A549 (cell line): ENCODE data around the gene CSNK2A3. TPM values are rescaled to one million over a fixed set of nuclear protein-coding genes. Genes with fewer than 3 reads are reported as not detected.
A peak's percentile ranks its signal among the peaks of the same experiment; 100 is the strongest.

ENCODE experiments used
- ATAC-seq, 2 experiments: fragments of 200-7000 bp in 1 of 2; fragments of >200 bp in 1 of 2; cut with Nextera tagmentation in 1 of 2; cut with Tn5 transposase in 1 of 2; 3 replicates each; pipeline versions ENCODE4 v1.8.0 to v1.9.1; 2018 to 2020; ENCODE audit warnings: mild to moderate bottlenecking in 1 of 2, moderate library complexity in 1 of 2
- CTCF ChIA-PET: fragments of 300-600 bp; sonication (Branson Sonifier 250); formaldehyde crosslinking; extraction: SDS; loops from one replicate; lab custom pipeline; 2021; ENCODE audit warnings: antibody characterized with exemption, inconsistent platforms; lab: Yijun Ruan, JAX
- POLR2A ChIA-PET: fragments of 350-600 bp; formaldehyde crosslinking; extraction: SDS; loops from one replicate; lab custom pipeline; 2021; ENCODE audit warnings: antibody characterized with exemption, inconsistent platforms; lab: Yijun Ruan, JAX
- DNase-seq, 2 experiments: peaks; one replicate each; pipeline versions ENCODE4 v3.0.0 to v3.0.0-alpha.2; 2011 to 2016; ENCODE audit warnings: low read depth in 1 of 2, low spot score in 1 of 2
- FAIRE-seq: peaks from 2 replicates; lab custom pipeline; 2011; peaks lifted over from hg19 to GRCh38; lab: Jason Lieb, UNC
- H3K27ac ChIP-seq, 2 experiments: fragments of >200 bp; sonication (Bioruptor Twin); formaldehyde crosslinking; 3 replicates each; pipeline ENCODE4 v1.5.1; 2016 to 2017
- H3K4me1 ChIP-seq: fragments of >200 bp; sonication (Bioruptor Twin); formaldehyde crosslinking; 3 replicates; pipeline ENCODE4 v1.6.1; 2016
- H3K4me2 ChIP-seq: fragments of >200 bp; sonication (Bioruptor Twin); formaldehyde crosslinking; 3 replicates; pipeline ENCODE4 v1.6.1; 2016
- H3K4me3 ChIP-seq: fragments of >200 bp; sonication (Bioruptor Twin); formaldehyde crosslinking; 3 replicates; pipeline ENCODE4 v1.5.1; 2016
- H3K9me3 ChIP-seq: fragments of >200 bp; sonication (Bioruptor Twin); formaldehyde crosslinking; 3 replicates; pipeline ENCODE4 v1.6.1; 2016
- CBX2 ChIP-seq: fragments of 200-600 bp; sonication (generic); IDR thresholded peaks from 2 replicates; pipeline ENCODE4 v1.6.1; 2016; ENCODE audit warnings: low read depth, mild to moderate bottlenecking, borderline replicate concordance
- CBX8 ChIP-seq: fragments of 200-600 bp; sonication (generic); IDR thresholded peaks from 2 replicates; pipeline ENCODE4 v1.6.1; 2016
- CHD4 ChIP-seq: fragments of 200-600 bp; sonication (generic); IDR thresholded peaks from 2 replicates; pipeline ENCODE4 v1.6.1; 2016; ENCODE audit warnings: antibody characterized with exemption, mild to moderate bottlenecking, borderline replicate concordance
- FOSB ChIP-seq: fragments of 250-450 bp; sonication (Bioruptor Pico); IDR thresholded peaks from 2 replicates; pipeline ENCODE4 v1.5.0; 2020; ENCODE audit warnings: mild to moderate bottlenecking, moderate library complexity
- FOSL2 ChIP-seq, 2 experiments: fragments of 450-650 bp in 1 of 2; fragments of >200 bp in 1 of 2; sonication (Bioruptor Twin) in 1 of 2; formaldehyde crosslinking; IDR thresholded peaks; 2 replicates each; pipeline versions ENCODE4 v1.5.0 to v1.6.1; 2016 to 2020; ENCODE audit warnings: mild to moderate bottlenecking in 1 of 2, moderate library complexity in 1 of 2
- FOXS1 ChIP-seq: fragments of 250-450 bp; sonication (Bioruptor Pico); IDR thresholded peaks from 2 replicates; pipeline ENCODE4 v1.5.0; 2020; ENCODE audit warnings: mild to moderate bottlenecking, moderate library complexity
- GATA3 ChIP-seq: IDR thresholded peaks from 2 replicates; pipeline ENCODE4 v1.6.1; 2012; ENCODE audit warnings: borderline replicate concordance
- HDAC2 ChIP-seq: fragments of 200-600 bp; sonication (generic); IDR thresholded peaks from 2 replicates; pipeline ENCODE4 v1.6.1; 2016
- HEYL ChIP-seq: fragments of 250-450 bp; sonication (Bioruptor Pico); IDR thresholded peaks from 2 replicates; pipeline ENCODE4 v1.8.0; 2021; ENCODE audit warnings: mild to moderate bottlenecking, moderate library complexity
- HMGXB4 ChIP-seq: fragments of 250-450 bp; sonication (Bioruptor Pico); IDR thresholded peaks from 2 replicates; pipeline ENCODE4 v1.5.0; 2021; ENCODE audit warnings: mild to moderate bottlenecking, moderate library complexity, borderline replicate concordance
- KDM5A ChIP-seq: fragments of 200-600 bp; sonication (generic); IDR thresholded peaks from 2 replicates; pipeline ENCODE4 v1.6.1; 2016; ENCODE audit warnings: antibody characterized with exemption, mild to moderate bottlenecking
- MAFK ChIP-seq: fragments of 450-650 bp; IDR thresholded peaks from 2 replicates; pipeline ENCODE4 v1.6.1; 2014; ENCODE audit not compliant: partially characterized antibody
- MAX ChIP-seq: IDR thresholded peaks from 2 replicates; pipeline ENCODE4 v1.6.1; 2012
- MAZ ChIP-seq: fragments of 150-350 bp; IDR thresholded peaks from 2 replicates; pipeline ENCODE4 v1.6.1; 2014; ENCODE audit warnings: antibody characterized with exemption, low read depth, low read length, borderline replicate concordance
- NPAS2 ChIP-seq: fragments of 250-450 bp; sonication (Bioruptor Pico); IDR thresholded peaks from 2 replicates; pipeline ENCODE4 v1.8.0; 2022; ENCODE audit warnings: mild to moderate bottlenecking, moderate library complexity, borderline replicate concordance
- NR3C1 ChIP-seq: fragments of >200 bp; sonication (Bioruptor Twin); formaldehyde crosslinking; IDR thresholded peaks from 3 replicates; pipeline ENCODE4 v1.6.1; 2017
- POLR2AphosphoS2 ChIP-seq: conservative IDR thresholded peaks from 2 replicates; pipeline ENCODE4 v1.6.1; 2012; ENCODE audit warnings: low read length, improper control_type of control experiment, inconsistent platforms
- RARB ChIP-seq: fragments of 250-450 bp; sonication (Bioruptor Pico); IDR thresholded peaks from 2 replicates; pipeline ENCODE4 v1.8.0; 2021; ENCODE audit warnings: mild to moderate bottlenecking, moderate library complexity
- RCOR1 ChIP-seq: fragments of 150-350 bp; IDR thresholded peaks from 2 replicates; pipeline ENCODE4 v1.6.1; 2014; ENCODE audit warnings: antibody characterized with exemption, low read length, low read depth
- RFX5 ChIP-seq: fragments of 450-650 bp; IDR thresholded peaks from 2 replicates; pipeline ENCODE4 v1.7.1; 2014; ENCODE audit warnings: antibody characterized with exemption, mild to moderate bottlenecking, moderate library complexity
- RNF2 ChIP-seq: fragments of 200-600 bp; sonication (generic); IDR thresholded peaks from 2 replicates; pipeline ENCODE4 v1.6.1; 2016; ENCODE audit warnings: low read depth, mild to moderate bottlenecking, antibody characterized with exemption, moderate library complexity, borderline replicate concordance
- TFCP2L1 ChIP-seq: fragments of 250-450 bp; sonication (Bioruptor Pico); IDR thresholded peaks from 2 replicates; pipeline ENCODE4 v1.5.0; 2021; ENCODE audit warnings: mild to moderate bottlenecking
- TP53 ChIP-seq: fragments of 250-450 bp; sonication (Bioruptor Pico); IDR thresholded peaks from 2 replicates; pipeline ENCODE4 v1.5.0; 2021; ENCODE audit warnings: mild to moderate bottlenecking, moderate library complexity
- ZFP36 ChIP-seq: fragments of 450-650 bp; IDR thresholded peaks from 2 replicates; pipeline ENCODE4 v1.6.1; 2014; ENCODE audit warnings: borderline replicate concordance; ENCODE audit not compliant: partially characterized antibody
- ZNF302 ChIP-seq: fragments of 250-450 bp; sonication (Bioruptor Pico); IDR thresholded peaks from 2 replicates; pipeline ENCODE4 v1.9.0; 2021; ENCODE audit warnings: inconsistent platforms, mild to moderate bottlenecking, moderate library complexity
- WGBS: methylation state at CpG from one replicate; pipeline ENCODE4 v1.1.6; 2017; ENCODE audit errors: missing lambda C conversion rate; 5-methylcytosine and 5-hydroxymethylcytosine counted together
- polyA plus RNA-seq, 4 experiments: library from polyadenylated mRNA; depleted of rRNA in 3 of 4; stranded (reverse); fragments of >200 nt; fragmentation: RNase III in 1 of 4; extraction: RNeasy Plus Mini Kit Qiagen cat#74134 plus additional on column Dnase treatment in 1 of 4; gene quantifications; 2 replicates in 3 of 4; 3 replicates in 1 of 4; pipeline ENCODE4 v1.2.3, GENCODE V29; 2011 to 2017
- TF ChIP-seq, protein P1 (sequence below): fragments of >200 bp; sonication (Bioruptor Twin); formaldehyde crosslinking; IDR thresholded peaks from 3 replicates; pipeline ENCODE4 v1.6.1; 2016
- TF ChIP-seq, protein P2 (sequence below): fragments of 250-450 bp; sonication (Bioruptor Pico); IDR thresholded peaks from 2 replicates; pipeline ENCODE4 v1.5.0; 2020; ENCODE audit warnings: low read depth, mild to moderate bottlenecking, moderate library complexity
- TF ChIP-seq, protein P3 (sequence below): fragments of >200 bp; sonication (Bioruptor Twin); formaldehyde crosslinking; IDR thresholded peaks from 2 replicates; pipeline ENCODE4 v1.6.1; 2016
- TF ChIP-seq, protein P4 (sequence below): IDR thresholded peaks from 2 replicates; pipeline ENCODE4 v1.6.1; 2012

The CSNK2A3 gene
- polyA plus RNA-seq, 2 of the 4 experiments (the other 2 are of a cell fraction) = 4.4 to 5.7 TPM

DNA sequence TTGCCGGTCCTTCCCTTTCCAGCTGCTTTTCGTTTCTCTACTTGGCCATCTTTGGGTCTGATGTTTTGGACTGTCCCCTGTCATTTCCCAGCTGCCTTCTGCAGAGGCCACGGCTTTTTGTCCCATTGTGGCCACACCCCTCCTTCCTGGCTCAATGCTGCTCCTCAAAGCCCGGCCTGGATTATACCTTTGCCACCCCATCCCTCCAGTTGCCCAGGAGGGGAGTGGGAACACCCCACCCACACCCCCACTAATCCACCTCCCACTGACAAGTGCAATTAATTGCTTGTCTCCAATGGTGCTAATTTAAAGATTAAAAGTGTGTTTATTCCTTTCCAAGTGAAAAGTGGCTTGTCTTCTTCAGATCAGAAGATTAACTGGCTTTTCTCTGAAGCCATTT, 34.2 kb upstream of the CSNK2A3 start:
- ChIA-PET CTCF (no interaction called here), POLR2A (no interaction called here)
- FAIRE-seq (no peak), DNase-seq (no peak), ATAC-seq (no peak)
- Histone ChIP-seq H3K4me1 (0 out of 3 replicates have a peak, but pooled peaks cover 7% of the 10 kb centered on the region), H3K27ac (no peak overlapping the region), H3K4me2 (no peak overlapping the region), H3K9me3 (no peaks in the 10 kb centered on the region), H3K4me3 (no peak overlapping the region)
- WGBS = 51% methylated on average over 4 of the region's 4 CpGs
- TF ChIP-seq MAX (no peak), GATA3 (no peak), CBX2 (no peak), ZNF302 (CRISPR knock-in tag) (no peak), NPAS2 (CRISPR knock-in tag) (no peak), FOSL2 (IDR thresholded peaks at IDR 0.05) (no peak), FOSL2 (CRISPR knock-in tag; IDR thresholded peaks at IDR 0.05) (no peak), FOSB (no peak), ZFP36 (no peak), CBX8 (no peak), TP53 (CRISPR knock-in tag) (no peak), HMGXB4 (no peak), RFX5 (no peak), POLR2AphosphoS2 (no peak), RARB (no peak), KDM5A (no peak)
- TF ChIP-seq, protein P1, sequence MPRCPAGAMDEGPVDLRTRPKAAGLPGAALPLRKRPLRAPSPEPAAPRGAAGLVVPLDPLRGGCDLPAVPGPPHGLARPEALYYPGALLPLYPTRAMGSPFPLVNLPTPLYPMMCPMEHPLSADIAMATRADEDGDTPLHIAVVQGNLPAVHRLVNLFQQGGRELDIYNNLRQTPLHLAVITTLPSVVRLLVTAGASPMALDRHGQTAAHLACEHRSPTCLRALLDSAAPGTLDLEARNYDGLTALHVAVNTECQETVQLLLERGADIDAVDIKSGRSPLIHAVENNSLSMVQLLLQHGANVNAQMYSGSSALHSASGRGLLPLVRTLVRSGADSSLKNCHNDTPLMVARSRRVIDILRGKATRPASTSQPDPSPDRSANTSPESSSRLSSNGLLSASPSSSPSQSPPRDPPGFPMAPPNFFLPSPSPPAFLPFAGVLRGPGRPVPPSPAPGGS = no peak
- TF ChIP-seq, protein P2, sequence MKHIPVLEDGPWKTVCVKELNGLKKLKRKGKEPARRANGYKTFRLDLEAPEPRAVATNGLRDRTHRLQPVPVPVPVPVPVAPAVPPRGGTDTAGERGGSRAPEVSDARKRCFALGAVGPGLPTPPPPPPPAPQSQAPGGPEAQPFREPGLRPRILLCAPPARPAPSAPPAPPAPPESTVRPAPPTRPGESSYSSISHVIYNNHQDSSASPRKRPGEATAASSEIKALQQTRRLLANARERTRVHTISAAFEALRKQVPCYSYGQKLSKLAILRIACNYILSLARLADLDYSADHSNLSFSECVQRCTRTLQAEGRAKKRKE (CRISPR knock-in tag) = no peak

GRCh38 chr11:11384829-11385228, 31.8 kb upstream of the CSNK2A3 start:
- Histone ChIP-seq H3K4me2 (no peak overlapping the region), H3K4me3 (no peak overlapping the region), H3K27ac (no peak overlapping the region), H3K9me3 (no peaks in the 10 kb centered on the region), H3K4me1 (no peaks in the 10 kb centered on the region)
- DNase-seq = no peak
- CTCF ChIA-PET = interaction anchor here (0.7 kb wide), 1 partner anchor 14 kb away, joined by 3 read pairs; no protein-coding TSS in a partner anchor
- POLR2A ChIA-PET = no interaction called here
- 93% methylated on average over 2 of the region's 2 CpGs for WGBS
- TF ChIP-seq MAFK (peak; percentile 67), CHD4 (no peak), NR3C1 (no peak)
- TF ChIP-seq, all 56 proteins: peak for 1
- no peak for FAIRE-seq
- no peak for ATAC-seq

GRCh38 chr11:11383995-11384394, 30.9 kb upstream of the CSNK2A3 start:
- Histone ChIP-seq H3K4me2 (no peak overlapping the region), H3K27ac (no peak overlapping the region), H3K4me1 (no peaks in the 10 kb centered on the region), H3K9me3 (no peaks in the 10 kb centered on the region), H3K4me3 (no peak overlapping the region)
- ChIA-PET CTCF (no interaction called here), POLR2A (no interaction called here)
- DNase-seq = no peak
- no peak for FAIRE-seq
- no peak for ATAC-seq
- WGBS = 80% methylated on average over 2 of the region's 2 CpGs
- TF ChIP-seq HEYL (CRISPR knock-in tag) = no peak
- TF ChIP-seq, protein P3, sequence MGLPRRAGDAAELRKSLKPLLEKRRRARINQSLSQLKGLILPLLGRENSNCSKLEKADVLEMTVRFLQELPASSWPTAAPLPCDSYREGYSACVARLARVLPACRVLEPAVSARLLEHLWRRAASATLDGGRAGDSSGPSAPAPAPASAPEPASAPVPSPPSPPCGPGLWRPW = no peak
- TF ChIP-seq FOXS1 (CRISPR knock-in tag) = no peak
- TF ChIP-seq, protein P1 = no peak
- TF ChIP-seq RCOR1 = no peak
- no peak for TF ChIP-seq TFCP2L1 (CRISPR knock-in tag)
- no peak for TF ChIP-seq MAZ
- no peak for TF ChIP-seq RNF2
- no peak for TF ChIP-seq GATA3
- no peak for TF ChIP-seq CBX2
- no peak for TF ChIP-seq HDAC2
- TF ChIP-seq, protein P4, sequence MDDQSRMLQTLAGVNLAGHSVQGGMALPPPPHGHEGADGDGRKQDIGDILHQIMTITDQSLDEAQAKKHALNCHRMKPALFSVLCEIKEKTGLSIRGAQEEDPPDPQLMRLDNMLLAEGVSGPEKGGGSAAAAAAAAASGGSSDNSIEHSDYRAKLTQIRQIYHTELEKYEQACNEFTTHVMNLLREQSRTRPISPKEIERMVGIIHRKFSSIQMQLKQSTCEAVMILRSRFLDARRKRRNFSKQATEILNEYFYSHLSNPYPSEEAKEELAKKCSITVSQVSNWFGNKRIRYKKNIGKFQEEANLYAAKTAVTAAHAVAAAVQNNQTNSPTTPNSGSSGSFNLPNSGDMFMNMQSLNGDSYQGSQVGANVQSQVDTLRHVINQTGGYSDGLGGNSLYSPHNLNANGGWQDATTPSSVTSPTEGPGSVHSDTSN = no peak
- no peak for TF ChIP-seq MAFK
- TF ChIP-seq NPAS2 (CRISPR knock-in tag) = no peak
